Astrocyte (in vitro differentiated cells and primary cell): Measurements from ENCODE around the gene PAK6. TPM values are rescaled to one million over a fixed set of nuclear protein-coding genes. Genes with fewer than 3 reads are reported as not detected.
A peak's percentile ranks its signal among the peaks of the same experiment; 100 is the strongest.

Experiments used
- DNase-seq: peaks from one replicate; pipeline ENCODE4 v3.0.0-alpha.2; 2010; ENCODE audit warnings: low read depth
- FAIRE-seq: peaks from 2 replicates; lab custom pipeline; 2011; peaks lifted over from hg19 to GRCh38; lab: Jason Lieb, UNC
- H2AFZ ChIP-seq: 2 replicates; pipeline ENCODE4 v1.6.0; 2012; ENCODE audit warnings: low read depth, low read length, inconsistent platforms
- H3K27ac ChIP-seq: 2 replicates; pipeline ENCODE4 v1.5.1; 2011; ENCODE audit warnings: low read depth, low read length, inconsistent platforms
- H3K27me3 ChIP-seq: 2 replicates; pipeline ENCODE4 v1.6.0; 2011; ENCODE audit warnings: low read length, inconsistent platforms; ENCODE audit not compliant: insufficient read depth
- H3K36me3 ChIP-seq: 2 replicates; pipeline ENCODE4 v1.5.1; 2011; ENCODE audit warnings: low read length, inconsistent platforms; ENCODE audit not compliant: insufficient read depth
- H3K4me1 ChIP-seq: 2 replicates; pipeline ENCODE4 v1.5.1; 2011; ENCODE audit warnings: low read length, inconsistent platforms; ENCODE audit not compliant: insufficient read depth
- H3K4me2 ChIP-seq: 2 replicates; pipeline ENCODE4 v1.6.0; 2012; ENCODE audit warnings: low read length, inconsistent platforms
- H3K4me3 ChIP-seq: 2 replicates; pipeline ENCODE4 v1.5.1; 2011; ENCODE audit warnings: low read depth, mild to moderate bottlenecking, low read length, inconsistent platforms; ENCODE audit not compliant: insufficient read depth
- H3K79me2 ChIP-seq: 2 replicates; pipeline ENCODE4 v1.6.0; 2012; ENCODE audit warnings: mild to moderate bottlenecking, low read length, inconsistent platforms; ENCODE audit not compliant: insufficient read depth
- H3K9ac ChIP-seq: 2 replicates; pipeline ENCODE4 v1.6.0; 2012; ENCODE audit warnings: mild to moderate bottlenecking, low read length, inconsistent platforms
- H3K9me3 ChIP-seq: 2 replicates; pipeline ENCODE4 v1.5.1; 2012; ENCODE audit warnings: low read depth, mild to moderate bottlenecking, low read length, inconsistent platforms; ENCODE audit not compliant: insufficient read depth
- H4K20me1 ChIP-seq: 2 replicates; pipeline ENCODE4 v1.6.0; 2012; ENCODE audit warnings: low read length, inconsistent platforms; ENCODE audit not compliant: insufficient read depth
- H3K27ac Mint-ChIP-seq: one replicate; pipeline ENCODE4 v1.8.0; 2021; ENCODE audit warnings: mild to moderate bottlenecking, mixed read lengths; ENCODE audit not compliant: unreplicated experiment
- H3K27me3 Mint-ChIP-seq: one replicate; pipeline ENCODE4 v1.8.0; 2021; ENCODE audit warnings: low read depth, mixed read lengths; ENCODE audit not compliant: unreplicated experiment
- H3K36me3 Mint-ChIP-seq: one replicate; pipeline ENCODE4 v1.8.0; 2021; ENCODE audit warnings: low read depth, mixed read lengths; ENCODE audit not compliant: unreplicated experiment
- H3K4me1 Mint-ChIP-seq: one replicate; pipeline ENCODE4 v1.8.0; 2021; ENCODE audit warnings: low read depth, mixed read lengths; ENCODE audit not compliant: unreplicated experiment
- H3K4me3 Mint-ChIP-seq: one replicate; pipeline ENCODE4 v1.8.0; 2021; ENCODE audit warnings: mild to moderate bottlenecking, moderate library complexity, mixed read lengths; ENCODE audit not compliant: unreplicated experiment
- H3K9me3 Mint-ChIP-seq: one replicate; pipeline ENCODE4 v1.8.0; 2021; ENCODE audit warnings: mild to moderate bottlenecking, mixed read lengths; ENCODE audit not compliant: unreplicated experiment
- EZH2 ChIP-seq: IDR thresholded peaks from 2 replicates; pipeline ENCODE4 v1.6.1; 2012; ENCODE audit warnings: mild to moderate bottlenecking, low read length, inconsistent platforms; ENCODE audit not compliant: insufficient read depth
- total RNA-seq: library from RNA; stranded (reverse); gene quantifications from 2 replicates; pipeline ENCODE4 v1.2.1, GENCODE V29; 2021
- TF ChIP-seq, protein P1 (sequence below): IDR thresholded peaks from 2 replicates; pipeline ENCODE4 v1.5.1; 2011; ENCODE audit warnings: low read depth, mild to moderate bottlenecking, inconsistent platforms, low read length, moderate library complexity; ENCODE audit not compliant: insufficient read depth

PAK6 gene
- total RNA-seq, 1 donor from 2014 or later: 1.1 TPM

DNA sequence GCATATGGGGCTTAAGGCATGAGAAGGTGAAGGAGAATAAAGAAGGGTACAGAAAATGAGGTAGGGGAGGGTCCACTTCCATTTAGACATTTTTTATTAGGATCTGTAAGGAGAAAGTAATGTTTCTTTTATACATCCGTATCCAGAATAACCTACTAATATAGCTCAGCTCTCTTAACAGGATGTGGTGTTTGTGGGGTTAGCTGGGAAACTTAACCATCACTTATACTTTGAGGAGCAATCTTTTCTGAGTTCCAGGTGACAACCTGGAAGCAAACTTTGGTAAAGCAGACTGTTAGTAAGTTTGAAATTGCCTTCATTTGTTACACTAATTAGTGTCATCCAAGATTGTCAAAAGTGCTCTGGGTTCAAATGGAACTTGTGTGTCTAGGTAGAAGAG lies 41.4 kb upstream of the PAK6 start:
- H3K9ac ChIP-seq: no peak overlapping the region

DNA sequence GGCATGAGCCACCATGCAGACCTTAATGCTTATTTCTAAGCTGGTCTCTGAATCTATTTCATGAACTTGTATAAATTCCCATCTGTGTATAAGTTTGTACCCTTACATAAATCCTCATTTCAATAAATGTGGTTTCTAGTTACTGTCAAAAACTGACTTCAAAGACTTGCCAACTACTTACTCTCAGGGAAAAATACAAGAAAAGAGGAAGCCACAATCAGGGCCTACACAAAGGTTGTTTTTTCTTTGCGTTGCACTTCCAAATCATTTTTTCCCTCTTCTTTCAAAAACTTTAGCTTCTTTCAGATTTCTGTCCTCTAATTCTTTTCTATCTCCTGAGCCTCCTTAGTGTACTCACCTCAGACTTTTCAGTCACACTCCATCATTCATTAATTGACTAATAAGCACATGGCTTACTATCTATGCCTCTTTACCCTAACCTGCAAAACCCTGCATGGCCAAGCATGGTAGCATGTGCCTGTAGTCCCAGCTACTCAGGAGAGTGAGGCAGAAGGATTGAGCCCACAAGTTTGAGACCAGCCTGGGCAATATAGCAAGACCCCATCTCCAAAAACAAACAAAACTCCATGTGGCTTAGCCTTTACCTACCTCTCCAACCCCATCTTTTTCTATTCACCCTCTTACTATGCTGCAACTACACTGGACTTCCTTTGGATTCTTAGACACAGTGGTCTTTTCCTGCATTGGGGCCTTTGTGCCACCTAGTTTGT lies 40.3 kb upstream of the PAK6 start:
- H3K4me3 Mint-ChIP-seq: no peak overlapping the region
- Histone ChIP-seq H2AFZ (no peak overlapping the region), H3K27me3 (no peaks in the 10 kb centered on the region), H3K4me1 (no peaks in the 10 kb centered on the region), H3K79me2 (peaks cover 9% of the 10 kb centered on the region), H4K20me1 (no peaks in the 10 kb centered on the region), H3K36me3 (peaks cover 16% of the 10 kb centered on the region), H3K4me2 (no peak overlapping the region), H3K27ac (no peak overlapping the region), H3K9me3 (no peaks in the 10 kb centered on the region), H3K4me3 (no peak overlapping the region), H3K9ac (no peak overlapping the region)
- H3K4me1 Mint-ChIP-seq: no peaks in the 10 kb centered on the region
- no peaks in the 10 kb centered on the region for H3K27me3 Mint-ChIP-seq
- no peak for FAIRE-seq
- no peak overlapping the region for H3K27ac Mint-ChIP-seq
- no peaks in the 10 kb centered on the region for H3K36me3 Mint-ChIP-seq
- H3K9me3 Mint-ChIP-seq: no peaks in the 10 kb centered on the region
- TF ChIP-seq EZH2: no peak
- no peak for DNase-seq

More for the DNA sequence above, 41.4 kb upstream of the PAK6 start:
- DNase-seq (no peak), FAIRE-seq (no peak)
- no peak overlapping the region for H2AFZ ChIP-seq
- TF ChIP-seq EZH2: no peak
- TF ChIP-seq, protein P1, sequence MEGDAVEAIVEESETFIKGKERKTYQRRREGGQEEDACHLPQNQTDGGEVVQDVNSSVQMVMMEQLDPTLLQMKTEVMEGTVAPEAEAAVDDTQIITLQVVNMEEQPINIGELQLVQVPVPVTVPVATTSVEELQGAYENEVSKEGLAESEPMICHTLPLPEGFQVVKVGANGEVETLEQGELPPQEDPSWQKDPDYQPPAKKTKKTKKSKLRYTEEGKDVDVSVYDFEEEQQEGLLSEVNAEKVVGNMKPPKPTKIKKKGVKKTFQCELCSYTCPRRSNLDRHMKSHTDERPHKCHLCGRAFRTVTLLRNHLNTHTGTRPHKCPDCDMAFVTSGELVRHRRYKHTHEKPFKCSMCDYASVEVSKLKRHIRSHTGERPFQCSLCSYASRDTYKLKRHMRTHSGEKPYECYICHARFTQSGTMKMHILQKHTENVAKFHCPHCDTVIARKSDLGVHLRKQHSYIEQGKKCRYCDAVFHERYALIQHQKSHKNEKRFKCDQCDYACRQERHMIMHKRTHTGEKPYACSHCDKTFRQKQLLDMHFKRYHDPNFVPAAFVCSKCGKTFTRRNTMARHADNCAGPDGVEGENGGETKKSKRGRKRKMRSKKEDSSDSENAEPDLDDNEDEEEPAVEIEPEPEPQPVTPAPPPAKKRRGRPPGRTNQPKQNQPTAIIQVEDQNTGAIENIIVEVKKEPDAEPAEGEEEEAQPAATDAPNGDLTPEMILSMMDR: no peak
- no peaks in the 10 kb centered on the region for H3K27me3 ChIP-seq
- Mint-ChIP-seq H3K9me3 (no peaks in the 10 kb centered on the region), H3K36me3 (no peaks in the 10 kb centered on the region), H3K27ac (no peak overlapping the region), H3K4me3 (no peak overlapping the region), H3K4me1 (no peaks in the 10 kb centered on the region), H3K27me3 (no peaks in the 10 kb centered on the region)
- H3K4me1 ChIP-seq: no peaks in the 10 kb centered on the region
- no peak overlapping the region for H3K4me3 ChIP-seq
- H3K27ac ChIP-seq: no peak overlapping the region
- H3K36me3 ChIP-seq: peaks cover 16% of the 10 kb centered on the region
- no peak overlapping the region for H3K4me2 ChIP-seq
- H4K20me1 ChIP-seq: no peaks in the 10 kb centered on the region
- no peaks in the 10 kb centered on the region for H3K9me3 ChIP-seq
- H3K79me2 ChIP-seq: peaks cover 17% of the 10 kb centered on the region

DNA sequence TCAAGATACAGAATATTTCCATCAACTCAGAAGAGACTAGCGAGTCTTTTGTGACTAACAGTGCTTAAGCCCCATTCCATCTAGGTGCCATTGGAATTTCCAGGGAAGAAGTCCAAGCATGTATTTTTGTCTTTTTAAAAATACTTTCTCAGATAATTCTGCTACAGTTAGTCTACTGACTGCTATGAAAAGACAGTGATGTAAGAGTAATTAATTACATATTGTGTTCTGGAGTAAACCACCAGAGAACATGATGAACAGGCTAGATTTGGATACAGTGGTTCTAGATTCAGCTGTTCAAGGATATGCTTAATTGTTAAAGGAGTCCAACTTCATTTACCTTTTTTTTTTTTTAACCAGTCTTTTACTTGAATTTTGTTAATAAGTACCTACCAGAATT lies 34.8 kb upstream of the PAK6 start:
- H3K79me2 ChIP-seq: no peaks in the 10 kb centered on the region
- peak; percentile 4 for DNase-seq
- H3K36me3 ChIP-seq: peaks cover 17% of the 10 kb centered on the region
- Mint-ChIP-seq H3K9me3 (no peaks in the 10 kb centered on the region), H3K4me1 (no peaks in the 10 kb centered on the region), H3K4me3 (no peak overlapping the region), H3K27ac (no peak overlapping the region), H3K36me3 (no peaks in the 10 kb centered on the region), H3K27me3 (no peaks in the 10 kb centered on the region)
- H3K9ac ChIP-seq: no peak overlapping the region
- no peak overlapping the region for H2AFZ ChIP-seq
- H3K4me2 ChIP-seq: no peak overlapping the region
- H3K27ac ChIP-seq: no peak overlapping the region
- H3K4me3 ChIP-seq: no peak overlapping the region
- FAIRE-seq: no peak
- H3K4me1 ChIP-seq: no peaks in the 10 kb centered on the region
- H4K20me1 ChIP-seq: no peaks in the 10 kb centered on the region
- no peaks in the 10 kb centered on the region for H3K9me3 ChIP-seq
- no peaks in the 10 kb centered on the region for H3K27me3 ChIP-seq
- no peak for TF ChIP-seq EZH2
- TF ChIP-seq, protein P1: no peak
